ENCODE results near the gene COMMD2. TPM values are rescaled to one million over a fixed set of nuclear protein-coding genes. Genes with fewer than 3 reads are reported as not detected.

The COMMD2 gene
- total RNA-seq, 2 experiments from 2014 or later = 35.5 to 38.9 TPM

- peaks cover 56% of the 10 kb centered on the region for H3K36me3 Mint-ChIP-seq
- no peak overlapping the region for H3K4me3 Mint-ChIP-seq
Measured at GRCh38 chr3:149744606-149745005, 7.7 kb downstream of the COMMD2 start.

GRCh38 chr3:149744151-149744550 is 8.1 kb downstream of the COMMD2 start:
- H3K4me3 Mint-ChIP-seq = no peak overlapping the region
- no peaks in the 10 kb centered on the region for H3K27me3 Mint-ChIP-seq
- ATAC-seq = no peak
- no peaks in the 10 kb centered on the region for H3K9me3 Mint-ChIP-seq (ENCODE audit: low read depth)
- H3K27ac Mint-ChIP-seq = no peak overlapping the region
- peaks cover 4% of the 10 kb centered on the region for H3K4me1 Mint-ChIP-seq
- CTCF ChIA-PET = no interaction called here
- DNase-seq = no peak
- peaks cover 57% of the 10 kb centered on the region for H3K36me3 Mint-ChIP-seq

More at GRCh38 chr3:149744606-149745005, 7.7 kb downstream of the COMMD2 start:
- Mint-ChIP-seq H3K9me3 (ENCODE audit: low read depth) (no peaks in the 10 kb centered on the region), H3K27ac (no peak overlapping the region), H3K4me1 (peaks cover 3% of the 10 kb centered on the region), H3K27me3 (no peaks in the 10 kb centered on the region)
- no peak for ATAC-seq
- no peak for DNase-seq
- CTCF ChIA-PET = no interaction called here

- no peak for DNase-seq
- Mint-ChIP-seq H3K27ac (no peak overlapping the region), H3K4me3 (no peak overlapping the region), H3K36me3 (peaks cover 26% of the 10 kb centered on the region), H3K9me3 (ENCODE audit: low read depth) (no peaks in the 10 kb centered on the region), H3K4me1 (peaks cover 5% of the 10 kb centered on the region), H3K27me3 (no peaks in the 10 kb centered on the region)
- no peak for ATAC-seq
- CTCF ChIA-PET = interaction anchor here (1.0 to 1.7 kb wide), 2 partner anchors 13 to 32 kb away, joined by 3 to 5 read pairs; partner anchors contain the start of gene COMMD2
Measured at GRCh38 chr3:149739396-149739795, 12.9 kb downstream of the COMMD2 start.

- CTCF ChIA-PET = interaction anchor here (1.0 to 1.7 kb wide), 2 partner anchors 13 to 33 kb away, joined by 3 to 5 read pairs; partner anchors contain the start of gene COMMD2
Measured at GRCh38 chr3:149738876-149739275, 13.4 kb downstream of the COMMD2 start.

GRCh38 chr3:149736953-149737205 is 15.4 kb downstream of the COMMD2 start:
- Mint-ChIP-seq H3K4me3 (no peak overlapping the region), H3K36me3 (peaks cover 17% of the 10 kb centered on the region), H3K4me1 (peaks cover 5% of the 10 kb centered on the region), H3K27me3 (no peaks in the 10 kb centered on the region), H3K9me3 (ENCODE audit: low read depth) (no peaks in the 10 kb centered on the region), H3K27ac (no peak overlapping the region)
- CTCF ChIA-PET = interaction anchor here (1.5 kb wide), 1 partner anchor 35 kb away, joined by 4 read pairs; no protein-coding TSS in a partner anchor
- DNase-seq (no peak), ATAC-seq (no peak)

More at GRCh38 chr3:149738876-149739275, 13.4 kb downstream of the COMMD2 start:
- Mint-ChIP-seq H3K4me3 (no peak overlapping the region), H3K27ac (no peak overlapping the region), H3K27me3 (no peaks in the 10 kb centered on the region), H3K36me3 (peaks cover 23% of the 10 kb centered on the region), H3K4me1 (peaks cover 5% of the 10 kb centered on the region), H3K9me3 (ENCODE audit: low read depth) (no peaks in the 10 kb centered on the region)
- DNase-seq (no peak), ATAC-seq (no peak)

- Mint-ChIP-seq H3K36me3 (peaks cover 15% of the 10 kb centered on the region), H3K4me3 (no peak overlapping the region), H3K27me3 (no peaks in the 10 kb centered on the region), H3K9me3 (ENCODE audit: low read depth) (no peaks in the 10 kb centered on the region), H3K4me1 (peaks cover 5% of the 10 kb centered on the region), H3K27ac (no peak overlapping the region)
- DNase-seq (no peak), ATAC-seq (no peak)
- CTCF ChIA-PET = interaction anchor here (1.5 kb wide), 1 partner anchor 36 kb away, joined by 4 read pairs; no protein-coding TSS in a partner anchor
Measured at GRCh38 chr3:149736175-149736952, 15.9 kb downstream of the COMMD2 start.

GRCh38 chr3:149732234-149732633 is 20.1 kb downstream of the COMMD2 start:
- no peak overlapping the region for H3K27ac Mint-ChIP-seq
- no peaks in the 10 kb centered on the region for H3K27me3 Mint-ChIP-seq
- CTCF ChIA-PET = interaction anchor here (1.6 kb wide), 1 partner anchor 15 kb away, joined by 4 read pairs; no protein-coding TSS in a partner anchor
- no peak for DNase-seq
- peaks cover 5% of the 10 kb centered on the region for H3K36me3 Mint-ChIP-seq
- no peak for ATAC-seq
- peaks cover 6% of the 10 kb centered on the region for H3K4me1 Mint-ChIP-seq
- no peak overlapping the region for H3K4me3 Mint-ChIP-seq
- no peaks in the 10 kb centered on the region for H3K9me3 Mint-ChIP-seq (ENCODE audit: low read depth)

GRCh38 chr3:149727656-149728055 is 24.6 kb downstream of the COMMD2 start:
- ATAC-seq = no peak
- Mint-ChIP-seq H3K9me3 (ENCODE audit: low read depth) (peaks cover 2% of the 10 kb centered on the region), H3K4me3 (no peak overlapping the region), H3K4me1 (peaks cover 11% of the 10 kb centered on the region), H3K27me3 (peaks cover 8% of the 10 kb centered on the region), H3K36me3 (peaks cover 11% of the 10 kb centered on the region), H3K27ac (no peak overlapping the region)
- DNase-seq = no peak
- CTCF ChIA-PET = interaction anchor here (1.5 to 2.1 kb wide), 2 partner anchors 10 to 159 kb away, joined by 6 to 8 read pairs; no protein-coding TSS in a partner anchor

- H3K4me1 Mint-ChIP-seq = peaks cover 11% of the 10 kb centered on the region
Measured at GRCh38 chr3:149726716-149727407, 25.4 kb downstream of the COMMD2 start.

GRCh38 chr3:149723781-149724180 is 28.5 kb downstream of the COMMD2 start:
- Mint-ChIP-seq H3K9me3 (ENCODE audit: low read depth) (peaks cover 13% of the 10 kb centered on the region), H3K27ac (no peak overlapping the region), H3K4me3 (no peak overlapping the region), H3K4me1 (peaks cover 11% of the 10 kb centered on the region), H3K27me3 (peaks cover 8% of the 10 kb centered on the region), H3K36me3 (peaks cover 21% of the 10 kb centered on the region)
- CTCF ChIA-PET = no interaction called here
- DNase-seq = no peak
- ATAC-seq = no peak

More at GRCh38 chr3:149726716-149727407, 25.4 kb downstream of the COMMD2 start:
- ATAC-seq = peak; percentile 81
- CTCF ChIA-PET = interaction anchor here (1.5 to 2.1 kb wide), 2 partner anchors 10 to 158 kb away, joined by 6 to 8 read pairs; no protein-coding TSS in a partner anchor
- Mint-ChIP-seq H3K4me3 (no peak overlapping the region), H3K27me3 (peaks cover 8% of the 10 kb centered on the region), H3K36me3 (peaks cover 11% of the 10 kb centered on the region), H3K27ac (no peak overlapping the region), H3K9me3 (ENCODE audit: low read depth) (peaks cover 4% of the 10 kb centered on the region)
- DNase-seq = no peak

- DNase-seq = no peak
- peaks cover 13% of the 10 kb centered on the region for H3K4me1 Mint-ChIP-seq
- peaks cover 13% of the 10 kb centered on the region for H3K9me3 Mint-ChIP-seq (ENCODE audit: low read depth)
- CTCF ChIA-PET = interaction anchor here (0.6 to 1.4 kb wide), 2 partner anchors 31 to 191 kb away, joined by 3 read pairs; no protein-coding TSS in a partner anchor
- peaks cover 8% of the 10 kb centered on the region for H3K27me3 Mint-ChIP-seq
- no peak overlapping the region for H3K4me3 Mint-ChIP-seq
- H3K36me3 Mint-ChIP-seq = peaks cover 19% of the 10 kb centered on the region
- ATAC-seq = no peak
- H3K27ac Mint-ChIP-seq = no peak overlapping the region
Measured at GRCh38 chr3:149720918-149721317, 31.4 kb downstream of the COMMD2 start.

GRCh38 chr3:149717391-149718056 is 34.8 kb downstream of the COMMD2 start:
- DNase-seq (peak; percentile 61), ATAC-seq (no peak)
- H3K27ac Mint-ChIP-seq = peak overlapping the region; percentile 47
- peak overlapping the region; percentile 10 for H3K4me3 Mint-ChIP-seq
- H3K4me1 Mint-ChIP-seq = peaks cover 15% of the 10 kb centered on the region
- no peaks in the 10 kb centered on the region for H3K27me3 Mint-ChIP-seq
- CTCF ChIA-PET = interaction anchor here (0.8 to 3.6 kb wide), 24 partner anchors 10 to 317 kb away, joined by 3 to 17 read pairs (median 4); partner anchors contain the start of genes COMMD2 and WWTR1
- H3K36me3 Mint-ChIP-seq = peaks cover 12% of the 10 kb centered on the region
- peaks cover 9% of the 10 kb centered on the region for H3K9me3 Mint-ChIP-seq (ENCODE audit: low read depth)

- peak overlapping the region; percentile 10 for H3K4me3 Mint-ChIP-seq
- peaks cover 12% of the 10 kb centered on the region for H3K36me3 Mint-ChIP-seq
- H3K9me3 Mint-ChIP-seq (ENCODE audit: low read depth) = peaks cover 8% of the 10 kb centered on the region
- no peak for DNase-seq
- ATAC-seq = no peak
- peak overlapping the region; percentile 47 for H3K27ac Mint-ChIP-seq
- CTCF ChIA-PET = interaction anchor here (0.8 to 3.6 kb wide), 22 partner anchors 11 to 316 kb away, joined by 3 to 17 read pairs (median 4); partner anchors contain the start of gene COMMD2
- no peaks in the 10 kb centered on the region for H3K27me3 Mint-ChIP-seq
- peaks cover 15% of the 10 kb centered on the region for H3K4me1 Mint-ChIP-seq
Measured at GRCh38 chr3:149716984-149717383, 35.3 kb downstream of the COMMD2 start.

Data from activated CD8-positive, alpha-beta memory T cell treated with anti-CD3 and anti-CD28 coated beads, Interleukin-2, amount 10 ng/mL, durations not matched to agents 7 days and 5 days (primary cell).